Tibial nerve (tissue), 3 donors: ENCODE measurements around the gene PXDN.

Experiments used
- POLR2A ChIP-seq, 2 donors: fragments of 450-650 bp; IDR thresholded peaks; one replicate each; pipeline ENCODE4 v1.6.1; 2017; ENCODE audit warnings: antibody characterized with exemption in 2 of 2, mild to moderate bottlenecking in 2 of 2, moderate library complexity in 2 of 2
- TF ChIP-seq, protein P1 (sequence below), 5 experiments: fragments of 200-600 bp in 3 of 5; fragments of 450-650 bp in 2 of 5; sonication (generic) in 3 of 5; IDR thresholded peaks; one replicate each; pipeline ENCODE4 v1.5.1; 2016 to 2019; ENCODE audit warnings: antibody characterized with exemption in 5 of 5, mild to moderate bottlenecking in 3 of 5, moderate library complexity in 2 of 5

DNA sequence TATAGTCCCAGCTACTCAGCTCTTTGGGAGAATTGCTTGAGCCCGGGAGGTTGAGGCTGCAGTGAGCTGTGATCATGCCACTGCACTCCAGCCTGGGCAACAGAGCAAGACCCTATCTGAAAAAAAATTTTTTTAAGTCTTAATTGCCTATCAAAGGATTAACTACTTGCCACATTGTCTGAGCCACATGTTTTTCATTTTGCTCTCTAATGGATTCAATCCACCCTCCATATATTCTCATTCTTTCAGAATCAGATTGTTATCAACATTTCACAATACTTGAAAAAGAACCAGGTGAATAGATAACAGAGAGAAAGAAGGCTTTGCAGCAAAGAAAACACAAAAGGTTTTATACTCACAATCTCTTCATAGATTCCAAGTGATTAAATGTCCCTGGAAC, 61.0 kb downstream of the PXDN start:
- TF ChIP-seq, protein P1, sequence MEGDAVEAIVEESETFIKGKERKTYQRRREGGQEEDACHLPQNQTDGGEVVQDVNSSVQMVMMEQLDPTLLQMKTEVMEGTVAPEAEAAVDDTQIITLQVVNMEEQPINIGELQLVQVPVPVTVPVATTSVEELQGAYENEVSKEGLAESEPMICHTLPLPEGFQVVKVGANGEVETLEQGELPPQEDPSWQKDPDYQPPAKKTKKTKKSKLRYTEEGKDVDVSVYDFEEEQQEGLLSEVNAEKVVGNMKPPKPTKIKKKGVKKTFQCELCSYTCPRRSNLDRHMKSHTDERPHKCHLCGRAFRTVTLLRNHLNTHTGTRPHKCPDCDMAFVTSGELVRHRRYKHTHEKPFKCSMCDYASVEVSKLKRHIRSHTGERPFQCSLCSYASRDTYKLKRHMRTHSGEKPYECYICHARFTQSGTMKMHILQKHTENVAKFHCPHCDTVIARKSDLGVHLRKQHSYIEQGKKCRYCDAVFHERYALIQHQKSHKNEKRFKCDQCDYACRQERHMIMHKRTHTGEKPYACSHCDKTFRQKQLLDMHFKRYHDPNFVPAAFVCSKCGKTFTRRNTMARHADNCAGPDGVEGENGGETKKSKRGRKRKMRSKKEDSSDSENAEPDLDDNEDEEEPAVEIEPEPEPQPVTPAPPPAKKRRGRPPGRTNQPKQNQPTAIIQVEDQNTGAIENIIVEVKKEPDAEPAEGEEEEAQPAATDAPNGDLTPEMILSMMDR (IDR thresholded peaks at IDR 0.05) = no peak
- no peak for TF ChIP-seq POLR2A (IDR thresholded peaks at IDR 0.05)
